Measurements from ENCODE around the gene LTA4H.

The LTA4H gene

DNA sequence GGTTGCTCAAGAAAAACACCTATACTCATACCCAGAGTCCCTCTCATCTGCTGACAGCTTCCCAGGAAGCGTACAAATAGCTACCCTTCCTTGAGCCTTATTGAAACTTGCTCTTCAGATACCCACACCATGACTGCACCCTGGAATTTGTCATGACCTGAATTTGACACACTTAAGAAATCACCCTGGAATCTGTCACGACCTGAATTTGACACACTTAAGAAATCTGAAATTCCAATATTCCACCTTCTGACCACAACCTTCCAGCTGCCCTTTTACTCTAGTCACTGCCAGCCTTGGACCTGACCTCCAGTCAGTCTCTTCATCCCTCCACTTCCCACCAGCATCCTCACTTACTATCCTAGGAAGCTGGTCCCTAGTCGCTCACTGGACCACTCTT lies 38.1 kb downstream of the LTA4H start:
- Histone ChIP-seq H3K36me3 (peaks cover 6 to 16% (median 14%) of the 10 kb centered on the region in 3 donors), H3K9me3 (no peaks in the 10 kb centered on the region), H3K27me3 (no peaks in the 10 kb centered on the region), H3K4me1 (peaks cover 0 to 8% (median 7%) of the 10 kb centered on the region in 4 donors), H3K4me3 (no peak overlapping the region), H3K27ac (no peak overlapping the region)
- TF ChIP-seq, protein P1, sequence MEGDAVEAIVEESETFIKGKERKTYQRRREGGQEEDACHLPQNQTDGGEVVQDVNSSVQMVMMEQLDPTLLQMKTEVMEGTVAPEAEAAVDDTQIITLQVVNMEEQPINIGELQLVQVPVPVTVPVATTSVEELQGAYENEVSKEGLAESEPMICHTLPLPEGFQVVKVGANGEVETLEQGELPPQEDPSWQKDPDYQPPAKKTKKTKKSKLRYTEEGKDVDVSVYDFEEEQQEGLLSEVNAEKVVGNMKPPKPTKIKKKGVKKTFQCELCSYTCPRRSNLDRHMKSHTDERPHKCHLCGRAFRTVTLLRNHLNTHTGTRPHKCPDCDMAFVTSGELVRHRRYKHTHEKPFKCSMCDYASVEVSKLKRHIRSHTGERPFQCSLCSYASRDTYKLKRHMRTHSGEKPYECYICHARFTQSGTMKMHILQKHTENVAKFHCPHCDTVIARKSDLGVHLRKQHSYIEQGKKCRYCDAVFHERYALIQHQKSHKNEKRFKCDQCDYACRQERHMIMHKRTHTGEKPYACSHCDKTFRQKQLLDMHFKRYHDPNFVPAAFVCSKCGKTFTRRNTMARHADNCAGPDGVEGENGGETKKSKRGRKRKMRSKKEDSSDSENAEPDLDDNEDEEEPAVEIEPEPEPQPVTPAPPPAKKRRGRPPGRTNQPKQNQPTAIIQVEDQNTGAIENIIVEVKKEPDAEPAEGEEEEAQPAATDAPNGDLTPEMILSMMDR (IDR thresholded peaks at IDR 0.05), result no peak
- DNase-seq, result no peak
- intact Hi-C loops (cut with DNase I; ENCODE audit: low total_unique reads), result loop anchor here (10.0 kb wide), 1 partner anchor 422 kb away; no protein-coding TSS in a partner anchor

GRCh38 chr12:95996034-95996658 lies 39.2 kb downstream of the LTA4H start, which contains the start of gene HAL:
Gene HAL, minus strand, starts transcription at chr12:95996344. Its CDS starts 434 bp downstream, at chr12:95995910.
- TF ChIP-seq, protein P1 (IDR thresholded peaks at IDR 0.05), result no peak
- no peak for DNase-seq
- Histone ChIP-seq H3K4me1 (peaks cover 0 to 8% (median 7%) of the 10 kb centered on the region in 4 donors), H3K9me3 (no peaks in the 10 kb centered on the region), H3K27me3 (no peaks in the 10 kb centered on the region), H3K36me3 (peaks cover 0 to 6% (median 6%) of the 10 kb centered on the region in 3 donors), H3K4me3 (no peak within 1 kb of the TSS), H3K27ac (no peak within 1 kb of the TSS)
- intact Hi-C loops (cut with DNase I; ENCODE audit: low total_unique reads), result loop anchor here (10.0 kb wide), 1 partner anchor 421 kb away; no protein-coding TSS in a partner anchor

- TF ChIP-seq, protein P1 (IDR thresholded peaks at IDR 0.05), result no peak
- DNase-seq, result no peak
- Histone ChIP-seq H3K9me3 (no peaks in the 10 kb centered on the region), H3K36me3 (no peaks in the 10 kb centered on the region), H3K27me3 (no peaks in the 10 kb centered on the region), H3K4me3 (no peak overlapping the region), H3K27ac (no peak overlapping the region), H3K4me1 (peaks cover 0 to 8% (median 7%) of the 10 kb centered on the region in 4 donors)
- intact Hi-C loops (cut with DNase I; ENCODE audit: low total_unique reads), result loop anchor here (10.0 kb wide), 1 partner anchor 421 kb away; no protein-coding TSS in a partner anchor
Observed at GRCh38 chr12:95995238-95996031, 40.0 kb downstream of the LTA4H start.

DNA sequence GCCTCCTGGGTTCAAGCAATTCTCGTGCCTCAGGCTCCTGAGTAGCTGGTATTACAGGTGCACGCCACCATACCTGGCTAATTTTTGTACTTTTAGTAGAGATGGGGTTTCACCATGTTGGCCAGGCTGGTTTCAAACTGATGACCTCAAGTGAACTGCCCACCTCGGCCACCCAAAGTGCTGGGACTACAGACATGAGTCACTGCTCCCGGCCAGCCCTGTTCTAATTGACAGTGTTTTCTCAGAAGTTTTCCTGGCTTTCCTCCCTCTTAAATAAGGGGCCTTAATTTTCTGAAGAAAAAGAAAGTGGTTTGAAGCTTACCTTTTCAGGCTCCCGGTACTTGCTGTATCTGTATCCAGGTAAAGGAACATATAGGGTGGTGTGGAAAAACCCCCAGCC lies 40.9 kb downstream of the LTA4H start:
- H3K27ac ChIP-seq, result no peak overlapping the region
- no peak overlapping the region for H3K4me3 ChIP-seq
- intact Hi-C loops (cut with DNase I; ENCODE audit: low total_unique reads), result loop anchor here (10.0 kb wide), 1 partner anchor 420 kb away; no protein-coding TSS in a partner anchor
- no peak for DNase-seq
- no peaks in the 10 kb centered on the region for H3K36me3 ChIP-seq
- peaks cover 0 to 8% (median 6%) of the 10 kb centered on the region in 4 donors for H3K4me1 ChIP-seq
- no peaks in the 10 kb centered on the region for H3K9me3 ChIP-seq
- no peaks in the 10 kb centered on the region for H3K27me3 ChIP-seq
- TF ChIP-seq, protein P1 (IDR thresholded peaks at IDR 0.05), result no peak

DNA sequence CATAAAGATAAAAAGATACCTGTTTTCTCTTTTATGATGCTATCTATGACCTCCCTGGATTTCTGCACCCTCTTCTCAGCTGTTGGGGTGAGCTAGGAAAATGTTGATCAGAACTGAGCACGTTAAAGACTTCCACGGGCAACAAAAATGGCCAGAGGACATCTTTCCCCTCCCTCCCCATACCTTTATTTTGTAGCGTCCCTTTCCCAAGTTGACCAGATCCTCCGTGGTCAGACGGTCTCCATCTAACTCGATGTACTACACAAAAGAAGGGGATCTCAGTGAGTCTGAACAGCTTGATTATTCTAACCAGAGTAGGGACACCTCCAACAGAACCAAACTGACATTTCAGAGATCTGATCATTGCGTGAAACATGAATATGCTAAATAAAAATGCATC lies 41.5 kb downstream of the LTA4H start:
- H3K27me3 ChIP-seq, result no peaks in the 10 kb centered on the region
- no peak overlapping the region for H3K27ac ChIP-seq
- no peak overlapping the region for H3K4me3 ChIP-seq
- no peaks in the 10 kb centered on the region for H3K36me3 ChIP-seq
- intact Hi-C loops (cut with DNase I; ENCODE audit: low total_unique reads), result loop anchor here (10.0 kb wide), 1 partner anchor 419 kb away; no protein-coding TSS in a partner anchor
- H3K4me1 ChIP-seq, result peaks cover 0 to 2% (median 1%) of the 10 kb centered on the region in 4 donors
- TF ChIP-seq, protein P1 (IDR thresholded peaks at IDR 0.05), result no peak
- no peak for DNase-seq
- H3K9me3 ChIP-seq, result no peaks in the 10 kb centered on the region

Measured in tibial artery (tissue), 4 donors.